Colonic mucosa (tissue), 4 donors: Measurements from ENCODE around the gene PRR23E. TPM values are rescaled to one million over a fixed set of nuclear protein-coding genes. Genes with fewer than 3 reads are reported as not detected.

Source experiments
- DNase-seq: peaks from one replicate; pipeline ENCODE4 v3.0.0-alpha.2; 2020
- H3K27ac ChIP-seq: fragments of 200-600 bp; one replicate; pipeline ENCODE4 v1.8.0; 2021
- H3K27me3 ChIP-seq: fragments of 200-600 bp; one replicate; pipeline ENCODE4 v1.8.0; 2021
- H3K36me3 ChIP-seq: fragments of 200-600 bp; one replicate; pipeline ENCODE4 v1.8.0; 2021
- H3K4me1 ChIP-seq: fragments of 200-600 bp; one replicate; pipeline ENCODE4 v1.8.0; 2021; ENCODE audit warnings: mild to moderate bottlenecking
- H3K4me3 ChIP-seq: fragments of 200-600 bp; one replicate; pipeline ENCODE4 v1.8.0; 2021
- H3K9ac ChIP-seq, 2 donors: one replicate each; pipeline ENCODE4 v1.7.0; 2013; ENCODE audit warnings: control low read depth in 2 of 2, low read depth in 2 of 2, low read length in 2 of 2
- H3K9me3 ChIP-seq: fragments of 200-600 bp; one replicate; pipeline ENCODE4 v1.8.0; 2021
- CTCF ChIP-seq: fragments of 200-600 bp; IDR thresholded peaks from one replicate; pipeline ENCODE4 v1.8.0; 2022; ENCODE audit warnings: antibody characterized with exemption, mild to moderate bottlenecking
- intact Hi-C: fragments of 100-400 bp; cut with DNase I; formaldehyde crosslinking; loops from one replicate; pipeline ENCODE4 v1.14.1; 2022
- total RNA-seq, 2 donors: library from RNA; stranded (reverse); fragmentation: NEBNext Ultra II Directional in 1 of 2; extraction: Animal tissue kit (Norgen Biotek cat#: 25700) in 1 of 2; gene quantifications; one replicate each; pipeline ENCODE4 v1.2.1, GENCODE V29; 2021
- donor health status: healthy.
- donor health status: DM: no; HTN: no; CAD: no.
- donor health status: DM: no; HTN: no; CAD: no.

The PRR23E gene
- total RNA-seq, 2 donors from 2014 or later = not detected

- TF ChIP-seq CTCF = no peak
- Histone ChIP-seq H3K9ac (no peak overlapping the region), H3K4me1 (no peaks in the 10 kb centered on the region), H3K9me3 (peaks cover 3% of the 10 kb centered on the region), H3K27ac (no peak overlapping the region), H3K4me3 (no peak overlapping the region), H3K27me3 (no peaks in the 10 kb centered on the region), H3K36me3 (no peaks in the 10 kb centered on the region)
- DNase-seq = no peak
- intact Hi-C loops = no loop called here
Measured at GRCh38 chr3:127203024-127203423, 10.1 kb downstream of the PRR23E start.

- no peak overlapping the region for H3K9ac ChIP-seq
- no peak for TF ChIP-seq CTCF
- DNase-seq = peak; percentile 7
- H3K36me3 ChIP-seq = no peaks in the 10 kb centered on the region
- H3K27me3 ChIP-seq = no peaks in the 10 kb centered on the region
- intact Hi-C loops = no loop called here
- no peak overlapping the region for H3K27ac ChIP-seq
- H3K9me3 ChIP-seq = peaks cover 3% of the 10 kb centered on the region
- no peak overlapping the region for H3K4me3 ChIP-seq
- H3K4me1 ChIP-seq = no peaks in the 10 kb centered on the region
Measured at GRCh38 chr3:127204841-127205582, 12.1 kb downstream of the PRR23E start.

GRCh38 chr3:127206154-127206553, 13.2 kb downstream of the PRR23E start:
- Histone ChIP-seq H3K9me3 (peaks cover 3% of the 10 kb centered on the region), H3K27me3 (no peaks in the 10 kb centered on the region), H3K27ac (no peak overlapping the region), H3K4me1 (no peaks in the 10 kb centered on the region), H3K36me3 (no peaks in the 10 kb centered on the region), H3K4me3 (no peak overlapping the region), H3K9ac (no peak overlapping the region)
- TF ChIP-seq CTCF = no peak
- intact Hi-C loops = no loop called here
- peak; percentile 15 for DNase-seq

- intact Hi-C loops = no loop called here
- DNase-seq = peak; percentile 7
- Histone ChIP-seq H3K36me3 (no peaks in the 10 kb centered on the region), H3K9me3 (peaks cover 3% of the 10 kb centered on the region), H3K4me3 (no peak overlapping the region), H3K9ac (no peak overlapping the region), H3K4me1 (no peaks in the 10 kb centered on the region), H3K27me3 (no peaks in the 10 kb centered on the region), H3K27ac (no peak overlapping the region)
- no peak for TF ChIP-seq CTCF
Measured at GRCh38 chr3:127206611-127207516, 13.9 kb downstream of the PRR23E start.

GRCh38 chr3:127207727-127208482, 15.0 kb downstream of the PRR23E start:
- no peaks in the 10 kb centered on the region for H3K36me3 ChIP-seq
- H3K4me1 ChIP-seq = no peaks in the 10 kb centered on the region
- H3K4me3 ChIP-seq = no peak overlapping the region
- intact Hi-C loops = no loop called here
- peak; percentile 4 for DNase-seq
- TF ChIP-seq CTCF = no peak
- H3K27me3 ChIP-seq = no peaks in the 10 kb centered on the region
- no peaks in the 10 kb centered on the region for H3K9me3 ChIP-seq
- no peak overlapping the region for H3K9ac ChIP-seq
- no peak overlapping the region for H3K27ac ChIP-seq
